HCT116 (cell line): ENCODE results near the gene ARHGDIA. TPM values are rescaled to one million over a fixed set of nuclear protein-coding genes. Genes with fewer than 3 reads are reported as not detected.

ENCODE experiments used
- ATAC-seq: fragments of 200-7000 bp; cut with Tn5 transposase; 2 replicates; pipeline ENCODE4 v1.9.1; 2020; ENCODE audit warnings: mild to moderate bottlenecking, moderate library complexity
- BruUV-seq: library from RNA; stranded (reverse); fragments of 400-500 nt; replicated peaks from 2 replicates; lab custom pipeline; 2021; lab: Mats Ljungman, UMichigan
- CTCF ChIA-PET: fragments of 300-600 bp; sonication (Branson Sonifier 250); formaldehyde crosslinking; loops from one replicate; lab custom pipeline; 2021; ENCODE audit warnings: antibody characterized with exemption; lab: Charles Lee
- POLR2A ChIA-PET: fragments of 300-600, 350-600 bp; sonication (Branson Sonifier 250); formaldehyde crosslinking; loops from one replicate; lab custom pipeline; 2021; ENCODE audit warnings: antibody characterized with exemption; lab: Charles Lee
- RAD21 ChIA-PET, 2 experiments: fragments of 300-600 bp; sonication (Branson Sonifier 250); formaldehyde crosslinking; loops; one replicate each; lab custom pipeline; 2023; ENCODE audit warnings: low total read pairs in 2 of 2; ENCODE audit not compliant: uncharacterized antibody in 2 of 2, unreplicated experiment in 2 of 2, low non-redundant PET in 1 of 2; lab: Charles Lee
- DNase-seq: peaks from one replicate; pipeline ENCODE4 v3.0.0-alpha.2; 2010; ENCODE audit warnings: low read depth, low spot score
- H2AFZ ChIP-seq: fragments of 200-600 bp; shearing (Covaris generic), sonication (generic); 2 replicates; pipeline ENCODE4 v1.6.1; 2017; ENCODE audit warnings: low read depth, mixed run types, mixed read lengths, antibody characterized with exemption, low read length; ENCODE audit not compliant: poor library complexity, severe bottlenecking
- H3K27ac ChIP-seq: 2 replicates; pipeline ENCODE4 v1.5.1; 2012; ENCODE audit warnings: low read depth, low read length
- H3K27me3 ChIP-seq: fragments of 200-600 bp; sonication (generic); 2 replicates; pipeline ENCODE4 v1.6.1; 2016; ENCODE audit warnings: mixed run types, low read length, mixed read lengths; ENCODE audit not compliant: insufficient read depth
- H3K36me3 ChIP-seq, 2 experiments: fragments of 200-500 bp in 1 of 2; fragments of 200-600 bp in 1 of 2; sonication (Bioruptor generic) in 1 of 2; sonication (generic) in 1 of 2; 2 replicates each; pipeline versions ENCODE4 v1.5.1 to v1.6.1; 2014 to 2016; ENCODE audit warnings: low read length in 2 of 2, inconsistent platforms in 1 of 2, mixed read lengths in 1 of 2, mixed run types in 1 of 2; ENCODE audit not compliant: insufficient read depth in 2 of 2, control insufficient read depth in 1 of 2
- H3K4me1 ChIP-seq, 2 experiments: fragments of 200-600 bp in 1 of 2; sonication (generic) in 1 of 2; 2 replicates each; pipeline versions ENCODE4 v1.5.1 to v1.6.1; 2012 to 2017; ENCODE audit warnings: low read length in 2 of 2, inconsistent platforms in 1 of 2, mild to moderate bottlenecking in 1 of 2, mixed read lengths in 1 of 2, mixed run types in 1 of 2, moderate library complexity in 1 of 2; ENCODE audit not compliant: insufficient read depth in 2 of 2, control insufficient read depth in 1 of 2
- H3K4me2 ChIP-seq: fragments of 200-600 bp; sonication (generic); 2 replicates; pipeline ENCODE4 v1.6.1; 2017; ENCODE audit warnings: mixed run types, low read length, mixed read lengths
- H3K4me3 ChIP-seq, 2 experiments: fragments of 200-600 bp in 1 of 2; sonication (generic) in 1 of 2; replicated peaks in 1 of 2; 2 replicates each; pipeline ENCODE4 v1.5.1; 2011 to 2016; ENCODE audit warnings: low read length in 2 of 2, control low read depth in 1 of 2, low read depth in 1 of 2, mild to moderate bottlenecking in 1 of 2, mixed read lengths in 1 of 2, mixed run types in 1 of 2
- H3K79me2 ChIP-seq: fragments of 200-600 bp; sonication (generic); 2 replicates; pipeline ENCODE4 v1.6.1; 2017; ENCODE audit warnings: mild to moderate bottlenecking, mixed run types, low read length, moderate library complexity, mixed read lengths; ENCODE audit not compliant: insufficient read depth
- H3K9ac ChIP-seq: fragments of 200-600 bp; sonication (generic); 2 replicates; pipeline ENCODE4 v1.6.1; 2016; ENCODE audit warnings: low read length, mixed read lengths
- H3K9me2 ChIP-seq: fragments of 200-600 bp; sonication (generic), shearing (Covaris generic); 2 replicates; pipeline ENCODE4 v1.6.1; 2017; ENCODE audit warnings: mixed run types, mild to moderate bottlenecking, moderate library complexity; ENCODE audit not compliant: insufficient read depth
- H3K9me3 ChIP-seq, 2 experiments: fragments of 200-500 bp in 1 of 2; fragments of 200-600 bp in 1 of 2; sonication (Bioruptor generic) in 1 of 2; sonication (generic) in 1 of 2; 2 replicates each; pipeline ENCODE4 v1.6.1; 2014 to 2017; ENCODE audit warnings: low read length in 2 of 2, mixed read lengths in 2 of 2, inconsistent platforms in 1 of 2, low read depth in 1 of 2, mild to moderate bottlenecking in 1 of 2, mixed run types in 1 of 2, moderate library complexity in 1 of 2; ENCODE audit not compliant: control insufficient read depth in 1 of 2, insufficient read depth in 1 of 2
- H4K20me1 ChIP-seq: fragments of 200-600 bp; sonication (generic), shearing (Covaris generic); 2 replicates; pipeline ENCODE4 v1.6.1; 2017; ENCODE audit warnings: mixed run types, mild to moderate bottlenecking, moderate library complexity; ENCODE audit not compliant: insufficient read depth
- CTCF ChIP-seq, 3 experiments: fragments of 200-600 bp in 1 of 3; sonication (generic) in 1 of 3; IDR thresholded peaks in 2 of 3; conservative IDR thresholded peaks in 1 of 3; 2 replicates each; pipeline ENCODE4 v1.5.1; 2012 to 2017; ENCODE audit warnings: low read depth in 2 of 3, low read length in 2 of 3, antibody characterized with exemption in 1 of 3, borderline replicate concordance in 1 of 3, control low read depth in 1 of 3, mild to moderate bottlenecking in 1 of 3, mixed read lengths in 1 of 3, mixed run types in 1 of 3, moderate library complexity in 1 of 3; ENCODE audit not compliant: insufficient read depth in 1 of 3
- EZH2phosphoT487 ChIP-seq: fragments of 200-600 bp; IDR thresholded peaks from 2 replicates; pipeline ENCODE4 v1.6.1; 2018; ENCODE audit warnings: antibody characterized with exemption, borderline replicate concordance
- POLR2AphosphoS5 ChIP-seq: IDR thresholded peaks from 2 replicates; pipeline ENCODE4 v1.6.1; 2011; ENCODE audit warnings: mild to moderate bottlenecking, low read depth, low read length, moderate library complexity
- REST ChIP-seq: IDR thresholded peaks from 2 replicates; pipeline ENCODE4 v1.6.1; 2012; ENCODE audit warnings: low read depth
- ZBTB33 ChIP-seq: IDR thresholded peaks from 2 replicates; pipeline ENCODE4 v1.6.1; 2011; ENCODE audit warnings: mild to moderate bottlenecking, low read length, moderate library complexity; ENCODE audit not compliant: insufficient replicate concordance; ENCODE audit errors: extremely low read depth
- intact Hi-C: fragments of 100-400 bp; cut with micrococcal nuclease; formaldehyde crosslinking; loops from 2 replicates; pipeline ENCODE4 v1.10.0; 2022
- total RNA-seq: library from RNA; stranded (reverse); gene quantifications from one replicate; pipeline ENCODE4 v1.2.1, GENCODE V29; 2021; ENCODE audit not compliant: unreplicated experiment

ARHGDIA gene
- total RNA-seq, 1 experiment from 2014 or later, result 554 TPM

GRCh38 chr17:81863833-81864768 lies 7.0 kb downstream of the ARHGDIA start:
- no TSS peak for BruUV-seq
- peak overlapping the region; percentile 8; the same call in 1 of the 2 replicates for H3K9ac ChIP-seq

More at GRCh38 chr17:81863833-81864768, 7.0 kb downstream of the ARHGDIA start:
- H3K4me3 ChIP-seq, result no peak overlapping the region
- peaks cover 66% of the 10 kb centered on the region for H3K79me2 ChIP-seq
- intact Hi-C loops, result no loop called here
- no peak overlapping the region for H2AFZ ChIP-seq
- H3K9me3 ChIP-seq, result no peaks in the 10 kb centered on the region
- H3K4me1 ChIP-seq, result peaks cover 40 to 75% of the 10 kb centered on the region in 2 experiments
- peaks cover 7% of the 10 kb centered on the region; the same call in 1 of the 2 replicates for H4K20me1 ChIP-seq
- RAD21 ChIA-PET, result no interaction called here
- ATAC-seq, result no peak
- H3K27me3 ChIP-seq, result no peaks in the 10 kb centered on the region
- peak overlapping the region; percentile 92; the same call in 1 of the 2 replicates for H3K4me2 ChIP-seq
- TF ChIP-seq ZBTB33 (no peak), REST (no peak), POLR2AphosphoS5 (peak; percentile 56), EZH2phosphoT487 (no peak), CTCF (IDR thresholded peaks at IDR 0.05 in 2 of 3, conservative IDR thresholded peaks at IDR 0.05 in 1 of 3; ENCODE audit: borderline replicate concordance in 1 of 3, insufficient read depth in 1 of 3, low read depth in 2 of 3, low read length in 2 of 3) (peak in 2 of 3 experiments; percentile 33 to 39; a peak in 4 of 6 replicates)
- TF ChIP-seq, all 23 proteins: peak for 2
- peaks cover 11 to 32% of the 10 kb centered on the region in 2 experiments; a peak in 3 of 4 replicates for H3K36me3 ChIP-seq
- H3K9me2 ChIP-seq, result no peaks in the 10 kb centered on the region
- ChIA-PET CTCF (no interaction called here), POLR2A (interaction anchor here (1.0 kb wide), 1 partner anchor 9 kb away, joined by 3 read pairs; no protein-coding TSS in a partner anchor)
- peak overlapping the region; percentile 42 for H3K27ac ChIP-seq
- no peak for DNase-seq
